M059J (cell line): ENCODE data around the gene RGS12. TPM values are rescaled to one million over a fixed set of nuclear protein-coding genes. Genes with fewer than 3 reads are reported as not detected.

ENCODE experiments used
- DNase-seq: peaks from one replicate; pipeline ENCODE4 v3.0.0-alpha.2; 2012; ENCODE audit warnings: low read depth
- total RNA-seq: library from RNA; depleted of rRNA; stranded (reverse); fragments of >200 nt; shearing (Covaris generic); gene quantifications from 2 replicates; pipeline ENCODE4 v1.2.3, GENCODE V29; 2014

Gene RGS12
- total RNA-seq, 1 experiment from 2014 or later = 15.8 TPM

DNA sequence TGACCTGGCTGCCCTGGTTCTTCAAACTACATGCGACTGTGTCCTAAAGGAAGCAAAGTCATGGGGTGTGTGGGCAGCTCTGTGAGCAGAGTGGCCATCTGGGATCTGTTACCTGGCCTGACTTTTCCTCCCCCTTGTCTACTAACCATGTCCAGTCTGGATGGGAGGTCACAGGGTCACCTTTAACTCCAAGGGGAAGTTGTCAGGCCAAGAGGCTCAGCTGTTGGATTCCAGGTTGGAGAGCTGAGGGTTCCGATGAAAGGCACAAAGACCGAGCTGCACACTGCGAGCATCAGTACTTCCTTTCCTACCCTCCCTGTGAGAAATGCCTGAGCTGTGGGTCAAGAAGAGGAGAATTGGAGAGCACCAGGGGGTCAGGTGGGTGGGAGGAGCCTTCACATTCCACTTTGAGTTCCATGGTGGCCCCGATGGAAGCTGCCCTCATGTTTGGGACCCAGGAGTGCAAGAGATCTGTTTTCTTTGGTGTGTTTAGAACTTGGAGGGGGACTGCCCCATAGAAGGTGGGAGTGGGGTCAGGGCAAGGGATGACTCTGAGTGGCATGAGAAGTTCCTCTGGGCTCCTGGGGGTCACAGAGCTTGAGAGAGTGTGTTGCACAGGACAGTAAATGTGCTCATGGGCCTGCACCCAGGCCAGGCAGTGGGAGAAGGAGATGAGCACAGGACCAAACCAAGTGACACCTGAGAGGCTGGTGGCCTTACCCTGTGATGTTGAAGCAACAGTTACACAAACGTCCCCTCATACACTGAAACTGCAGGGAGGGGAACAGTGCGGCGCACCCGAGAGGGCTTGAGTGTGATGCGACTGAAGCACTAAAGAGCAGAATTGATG, 36.2 kb downstream of the RGS12 start:
- DNase-seq = no peak

DNA sequence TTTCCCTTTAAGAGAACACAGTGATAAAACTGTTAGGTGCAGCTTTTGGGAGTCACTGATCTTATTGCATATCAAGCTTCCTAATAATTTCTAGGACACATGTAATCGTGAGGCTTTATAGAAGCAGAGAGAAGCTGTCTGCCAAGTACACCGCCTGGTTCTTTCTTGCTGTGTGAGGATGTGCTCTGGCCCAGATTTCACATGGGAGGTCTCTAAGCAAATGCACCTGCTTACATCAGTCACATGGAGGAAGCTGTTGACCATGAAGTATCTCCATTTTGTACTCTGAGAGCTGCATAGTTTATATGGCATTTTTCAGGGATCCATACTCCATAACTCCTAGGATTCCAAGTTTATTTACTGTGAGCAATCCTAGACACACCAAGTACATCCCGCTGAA, 37.1 kb downstream of the RGS12 start:
- no peak for DNase-seq

DNA sequence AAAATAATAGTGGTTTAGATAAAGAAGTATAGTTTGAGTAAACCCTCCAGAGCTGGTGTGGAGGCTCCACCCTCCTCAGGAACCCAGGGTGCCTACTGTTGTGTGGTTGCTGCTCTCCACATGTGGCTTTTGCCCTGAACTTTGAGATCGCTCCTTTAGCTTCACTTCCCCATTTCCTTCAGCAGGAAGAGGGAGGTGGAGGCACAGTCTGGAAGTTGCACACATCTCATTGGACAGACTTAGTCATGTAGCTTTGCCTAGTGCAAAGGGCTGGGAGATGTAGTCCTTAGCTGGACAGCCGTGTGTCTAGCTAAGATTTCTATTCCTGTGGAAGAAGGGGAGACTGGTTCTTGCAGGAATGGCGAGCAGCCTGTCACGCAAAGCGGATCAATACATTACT, 37.9 kb downstream of the RGS12 start:
- no peak for DNase-seq

DNA sequence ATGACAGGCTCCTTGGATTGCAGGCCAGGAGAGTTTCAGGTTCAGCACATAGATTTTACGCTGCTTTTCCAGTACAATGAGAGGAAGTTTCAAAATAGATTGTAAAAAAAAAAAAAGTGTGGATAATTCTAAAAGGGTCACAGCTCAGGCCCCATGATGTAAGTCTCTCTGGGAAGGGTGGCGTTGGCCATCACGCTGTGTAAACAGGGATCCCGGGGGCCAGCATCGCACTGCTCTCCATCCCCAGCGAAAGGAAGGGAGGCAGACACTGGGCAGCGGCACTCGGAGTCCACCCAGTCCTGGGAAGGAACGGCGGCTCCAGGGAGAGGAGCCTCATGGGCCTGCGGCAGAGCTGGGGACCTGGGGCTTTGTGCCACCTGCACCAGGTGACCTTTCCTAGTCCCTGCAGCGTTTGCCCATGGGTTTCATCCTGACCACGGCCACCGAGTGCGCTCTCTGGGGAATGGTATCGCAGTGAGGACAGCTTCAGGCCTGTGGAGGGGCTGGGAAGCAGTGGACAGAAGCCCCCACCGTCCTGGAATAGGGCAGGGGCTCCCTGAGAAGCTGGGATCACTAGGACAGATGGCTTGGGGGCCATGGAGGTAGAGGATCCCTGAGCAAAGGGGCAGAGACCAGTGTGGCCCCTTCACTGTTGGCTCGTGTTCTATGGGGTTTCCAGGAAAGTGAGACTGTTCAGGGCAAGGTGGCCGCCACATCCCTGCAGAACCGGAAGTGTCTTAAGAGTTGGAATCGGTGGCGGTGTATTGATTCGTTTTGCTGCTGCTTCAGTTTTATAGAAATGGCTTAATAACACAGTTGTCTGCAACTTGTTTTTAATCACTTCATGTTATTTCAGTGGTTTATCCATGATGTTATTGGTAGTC, 38.9 kb downstream of the RGS12 start:
- no peak for DNase-seq

DNA sequence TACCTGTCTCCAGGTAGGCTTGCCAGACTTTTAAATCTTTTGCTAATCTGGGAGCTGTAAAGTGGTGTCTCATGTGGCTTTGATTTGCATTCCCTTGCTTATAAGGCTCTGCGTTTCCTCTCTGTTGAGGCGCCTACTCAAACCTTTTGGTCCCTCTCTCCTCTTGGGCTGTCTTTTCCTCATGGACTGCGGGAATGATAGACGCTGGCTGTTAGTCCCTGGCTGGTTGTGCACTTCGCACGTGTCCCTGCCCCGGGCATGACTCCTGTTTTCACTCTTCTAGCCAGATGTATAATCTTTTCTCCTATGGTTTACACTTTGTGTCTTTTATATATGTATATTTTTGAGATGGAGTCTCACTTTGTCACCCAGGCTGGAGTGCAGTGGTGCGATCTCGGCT, 39.7 kb downstream of the RGS12 start:
- DNase-seq = no peak

DNA sequence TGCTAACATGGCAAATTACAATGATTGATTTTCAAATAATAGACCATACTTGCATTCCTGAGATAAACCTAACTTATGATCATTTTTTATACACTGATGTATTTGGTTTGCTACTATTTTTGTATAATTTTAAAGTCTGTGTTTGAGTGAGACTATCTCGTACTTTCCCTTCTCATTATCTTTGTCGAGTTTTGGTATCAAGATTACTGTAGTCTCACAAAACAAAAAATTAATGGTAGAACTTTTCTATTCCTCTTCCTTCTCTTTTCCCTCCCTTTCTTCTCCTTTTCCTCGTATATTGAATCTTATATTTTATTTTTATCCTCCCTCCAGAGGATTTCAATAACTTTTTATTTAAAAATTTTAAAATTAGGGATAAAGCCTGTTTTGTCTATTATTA, 41.5 kb downstream of the RGS12 start:
- DNase-seq = no peak

DNA sequence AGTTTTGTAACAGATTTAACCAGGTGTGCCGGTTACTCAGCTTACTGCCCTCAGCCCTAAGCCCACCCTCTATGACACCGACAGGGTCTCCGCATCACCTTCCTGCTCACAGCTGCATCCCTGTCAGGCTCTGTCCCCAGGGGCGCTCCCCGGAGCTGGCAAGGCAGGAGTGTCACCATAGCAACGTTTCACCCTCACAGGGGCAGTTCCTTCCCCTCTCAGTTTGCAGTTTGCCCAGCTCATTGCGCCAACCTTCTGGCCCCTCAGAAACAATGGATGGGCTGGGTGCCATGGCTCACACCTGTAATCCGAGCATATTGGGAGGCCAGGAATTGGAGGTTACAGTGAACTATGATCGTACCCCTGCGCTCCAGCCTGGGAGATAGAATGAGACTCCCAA, 42.6 kb downstream of the RGS12 start:
- no peak for DNase-seq

DNA sequence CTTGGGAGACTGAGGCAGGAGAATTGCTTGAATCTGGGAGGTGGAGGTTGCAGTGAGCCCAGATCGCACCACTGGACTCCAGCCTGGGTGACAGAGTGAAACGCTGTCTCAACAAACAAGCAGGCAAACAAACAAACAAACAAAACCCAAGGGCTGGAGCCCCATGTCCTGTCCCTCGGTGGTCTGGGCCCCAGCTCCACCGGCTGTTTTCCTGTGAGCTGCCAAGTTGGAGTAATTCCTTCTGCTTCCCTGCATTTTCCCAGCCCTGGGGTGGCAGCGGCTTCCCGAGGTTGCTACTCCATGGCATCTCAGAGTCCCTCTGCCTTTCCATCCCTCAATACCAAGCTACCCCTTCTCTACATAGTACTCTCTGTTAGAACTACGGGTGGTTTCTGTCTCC, 43.2 kb downstream of the RGS12 start:
- no peak for DNase-seq

DNA sequence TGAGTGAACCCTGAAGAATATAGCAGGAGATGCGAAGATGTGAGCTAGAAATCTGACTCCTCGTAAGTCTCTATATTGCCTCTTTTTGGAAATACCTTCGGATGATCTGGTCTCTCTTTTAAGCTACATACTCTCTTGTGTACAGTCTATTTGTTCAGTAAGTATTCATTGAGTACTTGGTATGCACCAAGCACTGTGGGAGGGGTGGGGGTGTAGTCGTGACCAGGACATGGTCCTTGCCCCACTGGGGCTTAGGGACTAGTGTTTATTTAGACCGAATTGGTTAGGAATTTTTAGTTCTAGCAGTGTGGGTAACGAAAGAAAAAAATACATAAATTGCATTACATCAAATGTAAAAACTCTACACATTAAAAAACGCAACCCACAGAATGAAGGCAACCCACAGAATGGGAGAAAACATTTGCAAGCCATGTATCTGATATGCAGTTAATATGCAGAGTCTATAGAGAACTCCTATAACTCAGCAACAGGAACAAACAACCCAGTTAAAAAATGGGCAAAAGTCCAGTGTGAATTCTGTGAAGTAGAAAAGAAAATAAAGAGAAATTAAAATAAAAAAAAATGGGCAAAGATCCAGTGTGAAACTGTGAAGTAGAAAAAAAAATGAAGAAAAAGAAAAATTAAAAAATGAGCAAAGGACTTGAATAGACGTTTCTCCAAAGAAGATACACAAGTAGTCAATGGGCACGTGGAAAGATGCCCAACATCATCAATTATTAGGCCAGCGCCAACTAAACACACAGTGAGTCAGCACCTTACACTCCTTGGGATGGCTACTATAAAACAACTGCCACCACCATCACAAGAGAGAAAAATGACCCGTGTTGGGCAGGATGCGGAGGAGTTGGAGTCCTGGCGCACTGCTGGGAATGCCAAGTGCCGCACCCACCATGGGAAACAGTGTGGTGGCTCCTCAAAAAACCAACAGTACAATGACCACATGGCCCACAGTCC, 43.8 kb downstream of the RGS12 start:
- DNase-seq = peak; percentile 15

DNA sequence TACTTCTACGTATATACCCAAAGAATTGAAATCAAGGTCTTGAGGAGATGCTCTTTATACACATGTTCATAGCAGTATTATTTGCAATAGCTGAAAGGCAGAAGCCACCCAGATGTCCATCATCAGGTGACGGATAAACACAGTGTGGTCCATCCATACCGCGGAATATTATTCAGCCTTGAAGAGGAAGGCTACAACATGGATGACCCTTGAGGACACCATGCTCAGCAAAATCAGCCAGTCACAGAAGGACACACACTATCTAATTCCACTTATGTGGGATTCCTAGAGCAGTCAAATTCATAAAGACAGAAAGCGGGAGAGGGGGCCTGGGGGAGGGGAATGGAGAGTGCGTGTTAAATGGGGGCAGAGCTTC, 44.5 kb downstream of the RGS12 start:
- DNase-seq = no peak

DNA sequence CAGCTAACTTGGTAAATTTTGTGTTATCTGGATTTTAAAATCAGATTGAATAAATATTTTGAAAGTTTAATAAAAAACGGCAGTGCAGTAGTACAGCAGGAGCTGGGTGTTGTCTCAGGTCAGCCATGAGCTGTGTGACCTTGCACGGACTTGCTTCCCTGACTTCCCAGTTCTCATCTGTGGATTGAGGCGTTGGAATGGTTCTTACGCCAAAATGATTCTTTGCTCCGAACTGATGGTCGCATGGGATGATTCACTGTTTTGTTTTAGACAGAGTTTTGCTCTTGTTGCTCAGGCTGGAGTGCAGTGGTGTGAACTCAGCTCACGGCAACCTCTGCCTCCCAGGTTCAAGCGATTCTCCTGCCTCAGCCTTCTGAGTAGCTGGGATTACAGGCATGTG, 45.0 kb downstream of the RGS12 start:
- DNase-seq = peak; percentile 6

DNA sequence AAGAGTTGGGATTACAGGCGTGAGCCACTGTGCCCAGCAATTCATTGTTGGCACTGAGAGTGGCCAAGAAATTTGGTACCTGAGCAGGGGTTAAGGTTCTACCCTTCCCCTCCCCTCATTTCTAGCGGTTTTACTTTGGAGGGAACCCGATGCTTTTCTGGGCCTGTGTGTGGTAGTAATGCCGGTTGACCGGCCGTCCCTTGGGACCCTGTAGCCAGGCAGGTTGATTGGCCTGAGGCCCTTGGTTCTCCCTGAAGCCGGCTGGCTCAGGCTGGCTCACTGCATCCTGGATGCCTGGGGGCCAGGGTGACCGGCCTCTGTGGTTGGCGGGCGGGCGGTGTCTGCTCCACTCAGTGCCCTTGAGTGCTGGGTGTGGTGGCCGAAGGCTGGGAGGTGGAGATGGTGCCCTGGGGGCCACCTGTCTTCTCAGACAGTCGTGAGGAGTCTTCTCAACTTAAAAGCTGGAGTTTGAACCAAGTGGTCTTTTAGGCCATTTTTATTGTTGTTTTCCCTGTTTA, 45.6 kb downstream of the RGS12 start:
- DNase-seq = peak; percentile 9

DNA sequence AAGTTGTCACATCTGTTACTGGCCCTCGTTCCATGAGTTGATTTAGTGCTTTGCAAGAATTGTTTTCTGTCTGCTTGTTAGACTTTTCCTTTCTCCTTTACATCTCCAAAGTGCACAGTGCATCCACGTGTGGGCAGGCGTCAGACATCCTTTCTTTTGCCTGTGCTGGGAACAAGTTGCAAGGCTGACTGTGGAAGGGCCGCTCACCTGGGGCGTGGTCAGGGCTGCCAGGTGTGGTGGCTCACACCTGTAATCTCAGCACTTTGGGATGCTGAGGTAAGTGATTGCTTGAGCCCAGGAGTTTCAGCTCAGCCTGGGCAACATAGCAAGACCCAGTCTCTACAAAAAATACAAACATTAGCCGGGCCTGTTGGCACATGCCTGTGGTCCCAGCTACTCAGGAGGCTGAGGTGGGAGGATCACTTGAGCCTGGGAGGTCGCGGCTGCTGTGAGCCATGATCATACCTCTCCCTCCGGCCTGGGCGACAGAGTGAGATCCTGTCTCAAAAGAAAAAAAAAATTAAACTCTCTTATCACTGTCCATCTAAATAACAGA, 46.2 kb downstream of the RGS12 start:
- DNase-seq = no peak

DNA sequence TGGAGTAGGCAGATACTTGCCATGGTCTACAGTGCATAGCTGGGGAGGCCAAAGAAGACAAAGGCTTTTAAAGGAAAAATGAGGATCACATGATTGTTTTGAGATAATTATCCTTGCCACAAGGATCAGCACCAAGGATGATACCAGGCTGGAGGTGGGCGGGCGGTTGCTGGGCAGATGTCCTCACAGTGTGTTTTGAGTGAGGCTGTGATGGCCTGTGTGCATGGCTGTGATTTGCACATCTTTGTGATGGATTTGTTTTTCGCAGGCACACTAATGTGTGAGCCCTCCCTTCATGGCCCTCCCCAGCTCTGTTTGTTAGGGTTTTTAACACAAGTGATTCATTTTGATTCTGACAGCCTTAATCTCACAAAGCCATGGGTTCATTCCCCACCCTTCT, 46.8 kb downstream of the RGS12 start:
- no peak for DNase-seq

DNA sequence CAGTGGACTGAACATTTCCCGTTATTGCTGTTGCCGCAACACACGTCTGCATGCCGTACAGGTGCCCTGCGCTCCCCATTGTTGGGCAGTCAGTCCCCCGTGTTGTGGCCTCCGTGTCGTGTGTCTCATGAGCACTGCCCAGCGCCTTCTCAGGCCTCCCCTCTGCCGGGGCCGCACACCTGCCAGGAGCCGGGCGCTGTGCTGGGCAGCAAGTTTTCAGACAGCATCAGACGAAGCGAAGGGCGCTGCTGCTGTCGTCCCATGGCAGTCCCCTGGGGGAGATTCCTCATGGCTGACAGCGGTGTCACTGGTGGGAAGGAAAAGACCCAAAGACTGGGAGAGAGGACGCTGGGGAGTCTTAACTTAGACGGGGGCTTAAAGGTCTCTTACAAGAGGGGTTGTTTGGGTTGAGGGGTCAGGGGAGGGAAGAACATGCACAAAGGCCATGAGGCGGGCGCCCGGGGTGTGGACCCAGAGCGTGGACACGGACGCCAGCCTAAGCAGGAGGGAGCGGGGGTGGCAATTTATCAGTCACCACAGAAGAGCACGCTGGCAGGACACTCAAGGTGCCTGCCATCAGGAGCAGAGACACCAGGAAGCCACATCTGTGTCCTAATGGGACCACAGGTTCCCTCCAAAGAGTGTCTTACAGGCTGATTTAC, 47.3 kb downstream of the RGS12 start:
- no peak for DNase-seq

DNA sequence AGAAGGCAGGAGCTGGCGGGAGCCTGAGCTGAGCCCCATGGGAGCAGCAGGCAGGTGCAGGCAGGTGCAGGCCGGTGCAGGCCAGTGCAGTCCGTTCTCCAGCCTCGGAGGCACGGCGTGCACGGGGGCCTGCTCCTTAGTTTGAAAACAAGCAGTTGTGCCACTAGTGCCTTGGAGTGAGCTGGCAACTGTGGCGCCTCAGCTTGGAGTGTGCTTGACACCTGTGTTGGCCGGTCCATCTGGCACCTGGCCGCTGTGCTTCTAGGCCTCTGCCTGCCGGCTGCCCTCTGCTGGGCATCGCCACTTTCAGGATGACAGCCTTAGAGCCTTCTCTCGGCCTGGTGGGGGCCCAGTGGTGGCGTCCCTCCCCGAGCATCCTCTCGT, 47.9 kb downstream of the RGS12 start:
- DNase-seq = no peak

DNA sequence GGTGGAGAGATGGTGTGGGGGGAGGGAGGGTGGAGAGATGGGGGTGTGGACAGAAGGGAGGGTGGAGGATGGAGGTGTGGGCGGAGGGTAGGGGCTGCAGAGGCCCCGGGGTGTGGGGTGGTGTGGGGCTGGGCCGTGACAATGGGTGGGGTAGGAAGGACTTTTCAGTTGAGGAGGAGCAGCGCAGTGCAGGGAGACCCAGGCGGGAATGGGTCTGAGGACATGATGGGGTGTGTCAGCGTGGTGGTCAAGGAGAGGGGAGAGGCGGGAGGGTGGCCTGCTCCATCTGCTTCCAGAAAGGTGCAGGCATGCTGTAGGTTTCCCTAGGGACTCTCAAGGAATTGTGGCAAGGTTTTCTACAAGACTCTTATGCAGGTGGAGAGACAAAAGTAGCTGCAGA, 48.9 kb downstream of the RGS12 start:
- DNase-seq = no peak

DNA sequence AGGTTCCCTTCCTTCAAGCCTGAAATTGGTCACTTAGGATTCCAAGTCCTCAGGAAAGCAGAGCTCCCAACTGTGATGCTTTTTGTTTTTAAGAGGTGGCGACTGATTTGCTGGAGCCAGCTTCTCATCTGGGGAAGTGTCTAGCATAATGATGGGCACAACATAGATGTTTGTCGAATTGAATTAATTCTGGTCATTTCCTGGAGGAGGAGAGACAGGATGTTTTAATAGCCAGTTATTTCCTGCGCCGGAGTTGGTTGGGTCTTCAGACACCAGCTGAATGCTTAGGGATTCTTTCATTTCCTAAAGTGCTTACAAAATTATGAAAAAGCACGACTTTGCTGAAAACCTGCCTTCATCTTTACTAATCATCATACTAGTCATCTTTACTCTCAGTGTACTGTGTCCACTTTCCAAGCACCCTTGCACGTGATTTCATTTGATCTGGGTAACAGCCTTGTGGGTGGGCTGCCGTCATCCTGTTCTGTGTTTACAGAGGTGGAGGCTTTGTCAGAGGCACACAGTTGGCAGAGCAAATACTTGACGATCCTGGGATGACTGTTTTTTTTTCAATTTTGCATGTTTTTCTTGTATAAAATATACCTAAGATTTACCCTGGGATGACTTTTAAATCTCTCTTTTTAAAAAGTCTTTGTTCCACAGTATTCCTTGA, 49.5 kb downstream of the RGS12 start:
- no peak for DNase-seq
